HEK293 (cell line): ENCODE measurements around the gene SP7.

Experiments used
- BCL6B ChIP-seq: fragments of 450-650 bp; formaldehyde crosslinking; IDR thresholded peaks from 2 replicates; pipeline ENCODE4 v1.5.1; 2017; ENCODE audit warnings: missing biosample characterization, missing genetic modification characterization
- CTCF ChIP-seq: fragments of 450-650 bp; formaldehyde crosslinking; IDR thresholded peaks from 2 replicates; pipeline ENCODE4 v1.5.1; 2016; ENCODE audit warnings: missing biosample characterization, missing genetic modification characterization
- HOXD13 ChIP-seq: sonication (generic); formaldehyde crosslinking; IDR thresholded peaks from 2 replicates; pipeline ENCODE4 v1.8.0; 2022; ENCODE audit warnings: missing genetic modification reagents, borderline replicate concordance
- REST ChIP-seq: fragments of 450-650 bp; formaldehyde crosslinking; IDR thresholded peaks from 2 replicates; pipeline ENCODE4 v1.5.1; 2016; ENCODE audit warnings: missing biosample characterization, missing genetic modification characterization
- ZIC2 ChIP-seq: fragments of 450-650 bp; formaldehyde crosslinking; IDR thresholded peaks from 2 replicates; pipeline ENCODE4 v1.5.1; 2016; ENCODE audit warnings: missing biosample characterization, missing genetic modification characterization
- ZNF114 ChIP-seq: fragments of 450-650 bp; formaldehyde crosslinking; IDR thresholded peaks from 2 replicates; pipeline ENCODE4 v1.5.0; 2017; ENCODE audit warnings: missing biosample characterization, missing genetic modification characterization
- ZNF274 ChIP-seq, 2 experiments: fragments of 200-500 bp in 1 of 2; fragments of 450-650 bp in 1 of 2; sonication (Bioruptor generic) in 1 of 2; formaldehyde crosslinking in 1 of 2; IDR thresholded peaks; 2 replicates each; pipeline versions ENCODE4 v1.5.1 to v1.6.1; 2014 to 2016; ENCODE audit warnings: borderline replicate concordance in 1 of 2, inconsistent platforms in 1 of 2, low read length in 1 of 2, missing biosample characterization in 1 of 2, missing genetic modification characterization in 1 of 2
- ZNF561 ChIP-seq: fragments of 450-650 bp; IDR thresholded peaks from 2 replicates; pipeline ENCODE4 v1.5.1; 2018; ENCODE audit warnings: missing biosample characterization, missing genetic modification characterization, borderline replicate concordance
- ZNF585B ChIP-seq: fragments of 450-650 bp; formaldehyde crosslinking; IDR thresholded peaks from 2 replicates; pipeline ENCODE4 v1.5.1; 2016; ENCODE audit warnings: missing biosample characterization, missing genetic modification characterization
- ZNF629 ChIP-seq: fragments of 450-650 bp; formaldehyde crosslinking; IDR thresholded peaks from 2 replicates; pipeline ENCODE4 v1.5.1; 2017; ENCODE audit warnings: missing biosample characterization, missing genetic modification characterization
- ZNF776 ChIP-seq: fragments of 450-650 bp; formaldehyde crosslinking; IDR thresholded peaks from 2 replicates; pipeline ENCODE4 v1.5.0; 2017; ENCODE audit warnings: missing biosample characterization, missing genetic modification characterization, borderline replicate concordance
- TF ChIP-seq, protein P1 (sequence below): fragments of 450-650 bp; formaldehyde crosslinking; IDR thresholded peaks from 2 replicates; pipeline ENCODE4 v1.5.1; 2016; ENCODE audit warnings: missing biosample characterization, missing genetic modification characterization

GRCh38 chr12:53302903-53303302, 33.3 kb downstream of the SP7 start:
- no peak for TF ChIP-seq ZNF629 (tag by site-specific recombination)
- TF ChIP-seq ZNF561 = no peak
- TF ChIP-seq CTCF = no peak
- no peak for TF ChIP-seq ZNF776 (tag by site-specific recombination)
- no peak for TF ChIP-seq HOXD13 (CRISPR knock-in tag)
- TF ChIP-seq ZIC2 = no peak
- no peak for TF ChIP-seq ZNF585B (tag by site-specific recombination)
- no peak for TF ChIP-seq BCL6B (tag by site-specific recombination)
- TF ChIP-seq, protein P1, sequence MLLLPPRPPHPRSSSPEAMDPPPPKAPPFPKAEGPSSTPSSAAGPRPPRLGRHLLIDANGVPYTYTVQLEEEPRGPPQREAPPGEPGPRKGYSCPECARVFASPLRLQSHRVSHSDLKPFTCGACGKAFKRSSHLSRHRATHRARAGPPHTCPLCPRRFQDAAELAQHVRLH (tag by site-specific recombination) = no peak
- TF ChIP-seq REST (tag by site-specific recombination) = no peak
- no peak for TF ChIP-seq ZNF114 (tag by site-specific recombination)
- TF ChIP-seq ZNF274 (IDR thresholded peaks at IDR 0.05; ENCODE audit: low read length) = no peak
- TF ChIP-seq ZNF274 (tag by site-specific recombination; IDR thresholded peaks at IDR 0.05; ENCODE audit: borderline replicate concordance) = no peak
